GM21737 (cell line): ENCODE data around the gene MBTPS2.
"Not testable (repeated sequence)": the region's sequence is repeated elsewhere in the genome, so short reads cannot be mapped to it uniquely, and the experiment has no call there.

Experiments used
- ATAC-seq: cut with Tn5 transposase; IDR thresholded peaks from one replicate; pipeline ENCODE4 v1.9.1; 2021; ENCODE audit warnings: mild to moderate bottlenecking, moderate library complexity; ENCODE audit not compliant: unreplicated experiment

Gene MBTPS2

DNA sequence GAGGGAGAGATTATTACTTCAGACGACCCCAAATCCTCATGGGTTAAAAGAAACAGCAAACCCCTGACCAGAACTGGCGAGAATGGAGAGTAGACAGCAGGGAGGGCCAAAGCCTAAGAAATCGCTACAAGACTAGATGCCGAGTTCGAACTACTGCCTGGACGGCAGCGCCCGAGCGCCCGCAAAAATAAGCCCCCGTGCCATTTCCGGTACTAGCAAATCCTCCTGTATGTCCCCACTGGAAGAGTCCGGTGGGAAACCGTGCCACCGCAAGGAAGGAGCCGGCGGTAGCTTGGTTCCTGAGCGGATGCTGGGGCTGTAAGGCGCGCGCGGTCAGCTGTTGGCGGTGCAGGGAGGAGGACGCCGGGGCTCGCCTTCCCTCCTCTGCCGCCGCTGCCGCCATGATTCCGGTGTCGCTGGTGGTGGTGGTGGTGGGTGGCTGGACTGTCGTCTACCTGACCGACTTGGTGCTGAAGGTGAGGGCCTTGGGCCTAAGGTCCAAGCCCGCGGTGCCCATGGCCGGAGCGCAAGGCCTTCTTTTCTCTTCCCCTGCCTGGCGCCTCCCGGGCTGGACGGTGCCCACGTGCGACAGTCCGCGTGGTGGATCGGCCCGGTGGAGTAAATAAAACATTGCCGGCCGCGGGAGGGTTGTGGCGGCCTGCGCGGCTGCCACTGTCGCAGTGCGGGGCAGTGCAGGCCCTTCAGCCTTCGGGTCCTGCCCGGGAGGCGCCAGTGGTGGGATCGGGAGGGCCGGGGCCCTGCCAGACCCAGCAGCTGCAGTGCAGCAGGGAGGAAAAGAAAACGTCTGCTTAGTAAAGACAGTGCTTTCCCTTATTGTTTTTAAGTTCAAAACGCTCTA is at the start of gene MBTPS2:
Gene MBTPS2, plus strand, starts transcription at position 284 of the 859 bp plus-strand sequence. Its CDS starts 118 bp downstream, at position 402.
- ATAC-seq, result peak; percentile 86

DNA sequence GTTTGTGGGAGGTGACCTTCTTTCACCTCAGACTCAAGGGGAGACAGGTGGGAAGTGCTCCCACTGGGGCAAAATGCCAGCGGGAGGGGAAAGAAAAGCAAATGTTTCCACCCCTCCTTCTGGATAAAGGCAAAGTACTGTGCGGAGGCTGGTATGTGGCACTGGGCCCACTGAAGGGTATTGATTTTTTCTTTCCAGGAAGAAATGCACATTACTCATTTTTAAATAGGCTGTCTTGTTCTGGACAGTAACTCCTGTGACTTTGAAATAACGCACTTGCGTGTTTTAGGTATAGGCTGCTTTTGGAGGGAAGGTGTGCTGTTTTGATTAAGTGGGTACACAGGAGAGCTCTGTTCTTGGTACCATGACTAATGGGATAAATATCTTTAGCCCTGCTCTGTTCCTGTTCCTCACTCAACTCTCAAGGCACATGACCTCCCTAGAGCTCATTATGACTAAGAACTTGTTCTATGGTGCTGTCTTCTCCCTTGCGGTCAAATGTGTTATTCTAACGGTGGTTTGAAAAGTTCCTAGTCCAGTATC is 40.7 kb upstream of the MBTPS2 start:
- ATAC-seq, result no peak

DNA sequence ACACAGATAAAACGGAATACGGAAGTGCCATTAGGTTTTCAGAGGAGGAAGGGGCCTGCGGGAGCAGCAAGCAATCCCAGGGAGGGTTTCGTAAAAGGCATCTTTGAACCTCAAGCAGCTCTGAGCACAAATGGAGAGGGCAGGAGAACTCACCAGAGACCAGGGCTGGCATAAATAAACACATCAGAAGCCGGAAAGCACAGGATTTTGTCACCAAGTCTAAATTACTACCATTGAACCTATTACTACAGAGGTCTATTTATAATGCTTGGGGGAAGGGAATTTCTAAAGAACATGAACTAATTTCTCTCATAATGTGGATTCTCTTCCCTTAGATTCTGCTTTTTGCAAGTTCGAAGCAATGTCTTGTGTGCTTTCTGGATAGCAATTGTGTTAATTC is 39.6 kb upstream of the MBTPS2 start:
- ATAC-seq, result no peak

DNA sequence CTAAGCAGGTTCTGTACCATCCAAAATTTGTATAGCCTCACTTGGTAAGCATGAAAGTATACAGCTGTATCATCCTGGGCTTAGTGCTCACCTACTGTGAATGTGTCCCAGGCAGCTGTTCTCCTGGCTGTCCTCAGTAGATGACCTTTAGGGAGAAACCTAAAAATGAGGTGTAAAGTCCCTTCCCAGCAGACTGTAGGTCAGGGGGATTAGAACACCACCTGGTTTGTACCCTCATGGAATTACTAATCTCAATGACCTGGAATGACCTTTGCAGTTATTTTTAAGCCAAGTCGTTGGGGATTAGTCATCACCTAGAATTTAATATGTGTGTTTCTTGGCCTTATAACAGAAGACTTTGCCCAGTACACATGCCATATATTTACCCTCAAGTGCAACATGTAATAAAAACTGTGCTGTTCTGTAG is 39.1 kb upstream of the MBTPS2 start:
- no peak for ATAC-seq

DNA sequence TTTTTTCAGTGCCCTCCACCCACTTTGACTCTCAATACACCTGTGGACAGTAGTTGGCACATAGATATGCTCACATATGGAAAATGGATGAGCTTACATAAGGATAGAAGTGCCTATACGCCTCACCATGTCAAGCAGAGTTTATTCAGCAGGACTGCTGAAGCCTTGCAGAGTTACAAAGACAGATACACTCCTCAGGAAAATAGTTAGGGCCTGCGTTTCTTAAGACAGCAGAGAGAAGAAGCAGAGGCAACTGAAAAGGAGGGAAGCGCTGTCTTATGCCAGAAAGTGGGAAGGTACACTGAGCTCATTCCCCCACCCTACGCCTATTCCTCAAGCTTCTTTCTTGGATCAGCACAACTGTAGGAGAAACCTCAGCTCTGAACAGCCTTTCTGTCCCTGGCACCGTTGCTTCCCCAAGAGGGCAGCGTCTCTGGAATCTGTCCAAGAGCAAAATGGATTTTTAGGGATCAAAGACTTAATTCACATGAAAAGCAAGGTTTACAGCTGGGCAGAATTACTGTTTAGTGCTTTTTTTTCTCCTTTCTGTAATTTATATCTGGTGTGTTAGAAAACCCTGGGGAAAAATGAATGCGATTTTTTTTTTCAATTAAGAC is 37.3 kb upstream of the MBTPS2 start:
- ATAC-seq, result no peak

DNA sequence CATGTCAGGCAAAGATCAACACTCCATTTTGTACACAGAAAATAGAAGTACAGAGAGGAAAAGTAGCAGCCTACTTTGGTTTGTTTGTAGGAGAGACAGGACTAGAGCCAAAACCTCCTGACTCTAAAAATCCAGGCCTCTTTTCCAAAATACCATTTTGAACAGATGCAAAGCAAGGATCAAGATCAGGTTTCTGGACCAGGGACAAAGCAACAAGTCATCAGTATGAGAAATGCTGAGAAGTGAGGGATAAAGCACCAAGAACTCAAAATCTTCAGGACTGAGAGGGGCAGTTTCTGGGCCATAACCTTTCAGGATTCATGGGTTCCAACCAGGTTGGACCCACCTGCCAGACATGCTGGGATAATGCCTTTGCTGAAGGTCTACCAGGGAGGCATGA is 36.6 kb upstream of the MBTPS2 start:
- no peak for ATAC-seq

DNA sequence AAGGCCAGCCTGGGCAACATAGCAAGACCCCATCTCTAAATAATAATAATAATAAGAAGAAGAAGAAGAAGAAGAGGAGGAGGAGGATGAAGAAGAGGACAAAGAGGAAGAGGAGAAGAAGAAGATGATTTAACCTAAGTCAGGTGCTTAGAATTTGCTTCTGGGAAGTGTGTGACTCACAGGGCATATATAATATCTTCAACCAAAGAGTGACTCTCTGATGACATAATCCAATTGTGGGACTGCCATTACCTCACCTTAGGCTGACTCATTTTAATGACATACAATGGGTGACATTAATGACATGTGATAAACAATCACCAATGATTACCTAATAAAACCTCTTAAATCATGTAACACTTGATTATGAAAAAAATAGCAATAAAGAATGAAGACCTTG is 32.7 kb upstream of the MBTPS2 start:
- no peak for ATAC-seq

DNA sequence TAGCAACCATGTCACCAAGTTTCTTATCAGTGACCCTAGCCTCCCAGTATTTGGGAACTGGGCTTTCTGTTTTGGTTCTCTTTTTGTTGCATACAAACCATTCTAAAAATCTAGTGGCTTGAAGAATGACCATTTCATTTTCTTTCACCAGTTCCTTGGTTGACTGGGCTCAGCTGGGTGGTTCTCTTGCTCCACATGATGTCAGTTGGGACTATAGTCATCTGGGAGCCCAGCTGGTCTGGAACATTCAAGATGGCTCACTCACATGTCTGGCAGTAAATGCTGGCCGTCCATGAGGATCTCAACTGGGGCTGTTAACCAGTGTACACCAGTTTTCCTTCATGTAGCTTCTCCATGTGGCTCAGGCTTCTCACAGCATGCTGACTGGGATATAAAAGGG is 27.6 kb upstream of the MBTPS2 start:
- ATAC-seq, result no peak

DNA sequence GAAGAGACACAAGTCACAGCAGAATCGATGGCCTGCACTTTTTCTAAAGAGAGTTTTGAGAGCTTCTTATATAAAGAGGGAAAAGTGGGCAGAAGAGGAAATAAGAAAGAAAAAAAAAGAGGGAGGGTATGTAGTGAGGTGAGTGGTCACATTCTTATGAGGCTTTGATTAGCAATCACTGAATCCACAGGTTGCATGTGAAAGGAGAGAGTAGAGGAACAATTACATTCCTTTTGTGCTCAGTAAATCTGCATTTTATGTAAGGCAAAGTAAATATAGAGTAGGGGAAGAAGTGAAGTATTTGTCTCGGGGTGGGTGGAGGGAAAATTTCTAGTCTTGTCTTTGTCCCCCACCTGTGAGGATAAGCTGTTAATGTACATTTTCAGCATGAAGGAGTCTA is 26.8 kb upstream of the MBTPS2 start:
- ATAC-seq, result no peak

DNA sequence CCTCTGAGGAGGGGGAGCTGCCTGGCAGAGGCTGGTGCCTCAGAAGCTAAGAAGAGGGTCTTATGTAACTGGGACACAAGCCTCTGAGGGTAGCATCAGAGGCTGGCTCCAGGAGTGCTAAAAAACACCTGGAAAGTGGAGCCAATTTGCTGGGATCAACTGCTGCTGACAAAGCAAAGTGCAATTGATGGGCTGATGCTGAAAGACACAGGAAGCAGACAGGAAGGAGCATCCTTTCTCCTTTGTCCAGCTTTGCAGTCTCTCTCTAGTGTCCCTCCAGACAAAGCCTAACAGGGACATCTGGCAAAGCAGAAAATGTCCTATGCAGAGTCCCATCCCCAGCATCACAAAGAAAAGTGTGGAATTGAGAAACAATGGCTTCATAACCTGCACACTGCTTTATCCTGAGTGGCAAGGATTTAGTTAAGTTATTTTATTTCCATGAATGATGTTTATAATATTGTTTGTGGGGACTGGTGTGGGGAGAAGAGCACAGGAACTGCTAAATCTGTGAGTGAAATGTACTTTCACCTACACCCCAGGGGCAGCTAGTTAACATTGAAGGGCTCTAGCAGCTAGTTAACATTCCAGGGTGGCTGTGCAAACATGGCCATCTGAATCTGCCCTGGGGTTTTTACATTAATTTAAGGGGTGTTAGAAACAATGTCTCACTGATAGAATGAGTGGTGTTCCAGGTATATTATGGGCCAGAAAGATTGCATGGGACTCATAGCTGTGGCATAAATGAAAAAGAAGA is 25.6 kb upstream of the MBTPS2 start:
- ATAC-seq, result no peak

DNA sequence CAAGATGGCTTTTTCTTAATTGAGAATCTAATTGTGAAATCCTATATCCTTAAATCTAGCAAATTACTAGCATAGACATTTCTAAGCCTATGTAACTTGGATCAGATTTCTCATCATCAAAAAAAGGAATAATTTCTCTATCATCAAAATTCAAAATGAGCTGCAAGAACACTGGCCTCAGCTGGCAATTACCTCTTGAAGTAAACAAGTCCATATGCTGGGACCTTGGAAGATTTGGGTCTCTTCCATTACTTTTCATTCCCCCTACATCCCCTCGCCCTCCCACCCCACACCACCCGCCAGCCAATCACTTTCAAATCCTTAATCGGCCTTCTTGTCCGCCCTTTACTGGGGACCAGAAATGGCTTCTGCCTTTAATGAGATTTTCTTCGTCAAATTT is 23.3 kb upstream of the MBTPS2 start:
- no peak for ATAC-seq

DNA sequence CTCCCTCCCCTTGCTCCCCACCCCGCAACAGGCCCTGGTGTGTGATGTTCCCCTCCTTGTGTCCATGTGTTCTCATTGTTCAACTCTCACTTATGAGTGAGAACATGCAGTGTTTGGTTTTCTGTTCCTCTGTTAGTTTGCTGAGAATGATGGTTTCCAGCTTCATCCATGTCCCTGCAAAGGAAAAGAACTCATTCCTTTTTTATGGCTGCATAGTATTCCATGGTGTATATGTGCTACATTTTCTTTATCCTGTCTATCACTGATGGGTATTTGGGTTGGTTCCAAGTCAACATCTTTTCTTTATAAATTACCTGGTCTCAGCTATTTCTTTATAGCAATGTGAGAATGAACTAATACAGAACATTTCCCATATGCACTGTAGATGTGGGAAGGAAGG is 19.2 kb upstream of the MBTPS2 start:
- ATAC-seq, result not testable (repeated sequence)

DNA sequence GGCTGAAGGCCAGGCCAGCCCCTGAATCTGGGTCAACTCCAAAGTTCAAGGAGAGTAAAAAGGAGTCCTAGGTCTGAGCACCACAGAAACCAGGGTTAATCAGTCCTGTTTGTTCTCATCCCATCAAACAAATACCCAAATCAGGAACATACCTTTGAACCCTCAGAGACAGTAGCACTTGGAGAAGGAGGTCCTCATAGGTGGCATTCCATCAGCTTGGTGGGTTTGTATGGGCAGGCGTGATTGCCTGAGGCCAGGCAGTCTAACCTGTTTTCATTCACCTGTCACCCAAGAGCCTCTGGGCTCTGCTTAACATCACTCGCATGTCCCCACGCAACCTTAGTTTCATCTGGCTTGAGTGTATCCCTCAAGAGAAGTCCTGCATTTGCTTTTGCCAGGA is 17.5 kb upstream of the MBTPS2 start:
- no peak for ATAC-seq

DNA sequence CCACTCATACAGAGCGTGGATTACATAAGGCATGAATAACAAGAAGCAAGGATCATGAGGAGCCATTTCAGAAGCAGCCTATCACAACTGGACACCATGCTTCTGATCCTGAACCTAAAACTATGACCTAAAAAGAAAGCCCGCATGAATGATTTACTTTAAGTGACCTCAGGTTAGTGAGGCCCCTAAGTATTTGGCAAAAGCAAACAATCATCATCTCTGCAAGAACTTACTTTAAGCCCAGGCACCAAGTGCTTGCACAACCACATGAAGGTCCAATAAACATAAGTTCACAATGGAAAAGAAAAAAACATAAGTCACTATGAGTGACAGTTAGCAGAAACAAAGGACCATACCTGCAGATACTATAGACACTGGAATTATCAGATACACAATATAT is 7.9 kb upstream of the MBTPS2 start:
- no peak for ATAC-seq

DNA sequence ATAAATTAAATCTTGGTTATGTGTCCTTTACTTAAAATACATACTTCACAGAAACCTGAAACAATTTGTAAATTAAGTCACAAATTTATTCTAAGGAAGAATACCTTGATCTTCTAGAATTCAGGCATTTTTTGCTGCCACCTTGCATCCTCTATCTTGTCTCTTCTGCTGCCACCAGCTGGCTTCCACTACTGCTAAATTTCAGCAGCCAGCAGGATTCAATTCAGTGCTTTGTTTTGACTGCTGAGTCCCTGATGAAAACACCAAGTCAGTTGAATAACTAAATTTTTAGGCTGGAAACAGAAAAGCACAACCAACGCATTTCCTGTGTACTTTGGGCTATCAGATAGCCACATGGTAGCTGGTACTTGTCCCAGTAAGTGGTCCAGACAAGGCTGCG is 2.4 kb upstream of the MBTPS2 start:
- no peak for ATAC-seq

DNA sequence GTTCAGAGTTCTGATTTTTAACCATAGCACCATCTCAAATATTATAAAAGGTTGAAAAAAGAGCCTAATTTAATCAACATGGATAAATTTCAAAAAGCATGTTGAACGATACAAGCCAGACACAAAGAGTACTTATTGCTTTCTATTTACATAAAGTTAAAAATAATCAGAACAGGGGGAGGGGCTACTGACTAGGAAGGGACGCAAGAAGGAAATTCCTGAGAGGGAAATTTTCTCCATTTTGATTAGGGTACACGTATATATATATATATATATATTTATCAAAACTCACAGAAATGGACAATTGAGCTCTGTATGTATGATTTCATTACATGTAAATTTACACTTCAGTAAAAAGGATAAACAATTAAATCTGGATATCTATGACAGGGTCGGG is 482 bp upstream of the MBTPS2 start:
- peak; percentile 13 for ATAC-seq

DNA sequence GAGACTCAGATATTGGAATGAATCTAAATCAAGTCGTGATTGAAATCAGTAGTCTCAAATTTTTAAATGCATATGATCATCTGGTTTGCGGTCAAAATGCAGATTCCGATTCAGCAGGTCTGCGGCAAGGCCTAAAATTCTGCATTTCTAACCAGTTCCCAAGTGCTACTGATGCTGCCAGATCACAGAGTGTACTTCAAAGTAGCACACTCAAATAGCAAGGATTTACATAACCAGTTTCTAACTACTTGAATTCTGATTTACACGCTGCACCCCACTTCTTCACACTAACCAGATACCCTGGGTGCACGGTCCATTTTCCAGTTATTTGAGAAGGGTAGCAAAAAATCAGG is 752 bp downstream of the MBTPS2 start:
- ATAC-seq, result no peak

DNA sequence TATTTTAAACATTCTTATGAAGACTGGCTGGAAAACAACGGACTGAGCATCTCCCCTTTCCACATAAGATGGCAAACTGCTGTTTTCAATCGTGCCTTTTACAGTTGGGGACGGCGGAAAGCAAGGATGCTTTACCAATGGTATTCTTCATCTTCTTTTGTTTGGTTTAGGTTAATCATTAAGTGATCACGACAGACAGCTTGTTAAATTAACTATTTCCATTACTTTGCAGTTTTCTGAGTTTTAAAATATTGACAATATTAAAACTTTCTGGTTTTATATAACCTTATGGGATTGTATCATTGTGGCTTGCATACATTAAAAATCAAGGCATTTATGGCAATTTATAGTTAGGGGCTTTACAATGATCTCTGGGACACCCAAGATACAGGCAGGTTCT is 3.8 kb downstream of the MBTPS2 start:
- ATAC-seq, result no peak

DNA sequence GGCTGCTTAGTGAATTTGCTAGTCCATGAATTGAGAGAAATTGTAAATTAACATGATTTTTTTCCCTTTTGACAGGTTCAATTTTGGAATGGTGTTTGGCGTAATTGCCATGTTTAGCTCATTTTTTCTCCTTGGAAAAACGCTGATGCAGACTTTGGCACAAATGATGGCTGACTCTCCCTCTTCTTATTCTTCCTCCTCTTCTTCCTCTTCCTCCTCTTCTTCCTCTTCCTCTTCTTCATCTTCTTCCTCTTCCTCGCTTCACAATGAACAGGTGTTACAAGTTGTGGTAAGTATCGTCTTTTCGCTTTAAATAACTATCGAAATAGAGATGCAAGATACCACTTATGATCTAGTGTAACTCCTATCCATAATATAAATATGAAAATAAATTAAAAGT is 5.7 kb downstream of the MBTPS2 start:
- no peak for ATAC-seq

DNA sequence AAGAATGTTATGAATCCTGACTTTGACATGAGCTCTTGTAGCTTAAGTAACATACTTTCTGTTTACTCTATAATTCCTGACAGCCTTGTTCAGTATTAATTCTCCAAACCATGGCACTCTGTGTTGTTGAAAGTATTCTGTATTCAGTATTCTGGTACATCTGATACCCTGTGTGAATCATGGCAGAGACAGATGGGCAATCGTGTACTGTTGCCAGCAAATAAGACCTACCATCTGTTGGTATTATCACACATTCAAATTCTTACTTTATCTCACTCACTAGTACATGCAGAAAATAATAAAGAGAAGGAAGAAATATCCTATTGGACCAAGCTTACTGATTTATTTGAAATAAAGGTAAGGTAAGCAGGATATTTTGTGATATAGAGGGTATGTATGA is 7.9 kb downstream of the MBTPS2 start:
- no peak for ATAC-seq

DNA sequence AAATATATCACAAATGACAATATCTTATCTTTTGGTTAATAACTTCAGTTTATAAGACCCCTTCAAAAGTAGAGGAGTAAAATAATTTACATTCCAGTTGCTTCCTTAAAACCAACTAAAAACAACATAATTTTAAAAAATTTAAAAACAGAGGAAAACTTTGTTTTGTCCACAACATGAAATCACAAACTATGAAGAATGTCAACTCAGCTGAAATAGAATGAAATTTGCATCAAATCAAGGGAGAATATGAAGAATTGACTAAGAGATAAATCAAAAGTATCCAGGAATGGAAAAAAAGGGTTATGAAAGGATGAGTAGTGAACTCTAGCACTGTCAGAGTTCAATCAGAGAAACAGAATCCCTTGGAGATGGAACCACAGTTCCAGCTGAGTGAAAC is 14.2 kb downstream of the MBTPS2 start:
- ATAC-seq, result no peak
